GM18507 (cell line): ENCODE data around the gene S100A7.
"Not testable (repeated sequence)": the region's sequence is repeated elsewhere in the genome, so short reads cannot be mapped to it uniquely, and the experiment has no call there.

ENCODE experiments used
- DNase-seq: peaks from one replicate; pipeline ENCODE4 v3.0.0; 2011; ENCODE audit warnings: low read depth; ENCODE audit not compliant: insufficient read length; ENCODE audit errors: extremely low spot score
- FAIRE-seq: peaks from 2 replicates; lab custom pipeline; 2011; peaks lifted over from hg19 to GRCh38; lab: Jason Lieb, UNC

Gene S100A7

GRCh38 chr1:153432874-153433681 is 27.4 kb downstream of the S100A7 start:
- no peak for FAIRE-seq
- no peak for DNase-seq

GRCh38 chr1:153431928-153432327 is 28.5 kb downstream of the S100A7 start:
- no peak for FAIRE-seq
- no peak for DNase-seq

- DNase-seq, result no peak
- no peak for FAIRE-seq
These were observed 29.0 kb downstream of the S100A7 start for GRCh38 chr1:153431427-153431826.

GRCh38 chr1:153431002-153431401 is 29.4 kb downstream of the S100A7 start:
- no peak for DNase-seq
- FAIRE-seq, result no peak

- FAIRE-seq (no peak), DNase-seq (no peak)
These were observed 29.9 kb downstream of the S100A7 start for GRCh38 chr1:153430561-153430960.

- FAIRE-seq, result no peak
- no peak for DNase-seq
These were observed 30.3 kb downstream of the S100A7 start for GRCh38 chr1:153430166-153430553.

- FAIRE-seq (no peak), DNase-seq (no peak)
These were observed 30.9 kb downstream of the S100A7 start for GRCh38 chr1:153429266-153430165.

GRCh38 chr1:153428791-153429190 is 31.7 kb downstream of the S100A7 start:
- FAIRE-seq (no peak), DNase-seq (no peak)

- DNase-seq (no peak), FAIRE-seq (no peak)
These were observed 32.3 kb downstream of the S100A7 start for GRCh38 chr1:153428073-153428638.

- DNase-seq, result no peak
- FAIRE-seq, result no peak
These were observed 33.6 kb downstream of the S100A7 start for GRCh38 chr1:153426809-153427208.

- FAIRE-seq (peak; percentile 86), DNase-seq (no peak)
These were observed 37.9 kb downstream of the S100A7 start for GRCh38 chr1:153422450-153423068.

GRCh38 chr1:153420306-153420705 is 40.1 kb downstream of the S100A7 start:
- no peak for DNase-seq
- no peak for FAIRE-seq

- FAIRE-seq, DNase-seq: not testable (repeated sequence)
These were observed 41.0 kb downstream of the S100A7 start for GRCh38 chr1:153419436-153419793.

GRCh38 chr1:153418758-153419435 is 41.6 kb downstream of the S100A7 start:
- FAIRE-seq, DNase-seq: not testable (repeated sequence)

GRCh38 chr1:153417136-153417888 is 43.1 kb downstream of the S100A7 start:
- FAIRE-seq, result no peak
- no peak for DNase-seq

GRCh38 chr1:153415850-153416570 is 44.4 kb downstream of the S100A7 start, which contains the start of gene S100A7A:
Gene S100A7A, plus strand, starts transcription at chr1:153416520. Its CDS starts 1,563 bp downstream, at chr1:153418083.
- FAIRE-seq (no peak), DNase-seq (no peak)

- DNase-seq, FAIRE-seq: not testable (repeated sequence)
These were observed 46.5 kb downstream of the S100A7 start for GRCh38 chr1:153413961-153414360.
